RPMI8226 (cell line): ENCODE results near the gene ZNF362.
"Not testable (repeated sequence)": the region's sequence is repeated elsewhere in the genome, so short reads cannot be mapped to it uniquely, and the experiment has no call there.

Source experiments
- DNase-seq: peaks from one replicate; pipeline ENCODE4 v3.0.0-alpha.2; 2015

The ZNF362 gene

DNA sequence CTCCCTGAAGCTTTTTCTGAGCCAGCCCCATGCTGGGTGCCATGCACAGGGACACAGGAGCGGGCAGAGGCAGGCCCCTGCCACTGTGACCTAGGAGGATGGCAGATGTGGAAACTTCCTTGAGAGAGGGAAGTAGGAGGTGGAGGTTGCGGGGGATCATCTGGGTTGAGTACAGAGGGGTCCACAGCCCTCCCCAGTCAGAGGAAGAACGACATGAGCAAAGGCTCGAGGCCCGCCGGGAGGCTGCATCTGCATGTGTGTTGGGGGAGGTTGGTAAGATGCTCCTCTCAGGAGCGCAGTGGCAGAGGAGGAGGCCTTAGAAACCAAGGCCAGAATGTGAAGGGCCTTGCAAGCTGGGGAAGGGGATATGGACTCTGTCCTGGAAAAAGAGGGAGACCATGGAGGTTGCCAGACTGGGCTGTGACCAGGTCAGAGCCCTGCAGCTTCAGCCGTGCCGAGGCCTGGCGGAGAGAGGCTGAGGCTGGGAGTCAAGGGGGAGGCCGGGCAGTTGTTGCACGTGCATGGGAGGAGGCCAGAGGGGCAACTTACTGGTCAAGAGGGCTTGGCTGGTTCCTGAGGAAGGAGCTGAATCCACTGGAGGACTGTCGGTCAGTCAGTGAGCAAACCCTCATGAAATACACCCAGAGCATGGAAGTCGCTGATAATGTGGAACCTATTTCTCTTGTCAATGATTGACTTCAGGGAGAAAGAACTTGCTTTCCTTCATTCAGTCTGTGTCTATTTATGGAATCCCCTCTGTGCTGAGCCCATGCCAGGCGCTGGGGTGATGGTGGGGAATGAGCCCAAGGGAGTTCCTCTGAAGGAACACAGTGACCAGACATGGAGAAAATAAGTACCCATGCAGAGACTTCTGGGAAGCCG is 32.9 kb downstream of the ZNF362 start:
- DNase-seq = no peak

DNA sequence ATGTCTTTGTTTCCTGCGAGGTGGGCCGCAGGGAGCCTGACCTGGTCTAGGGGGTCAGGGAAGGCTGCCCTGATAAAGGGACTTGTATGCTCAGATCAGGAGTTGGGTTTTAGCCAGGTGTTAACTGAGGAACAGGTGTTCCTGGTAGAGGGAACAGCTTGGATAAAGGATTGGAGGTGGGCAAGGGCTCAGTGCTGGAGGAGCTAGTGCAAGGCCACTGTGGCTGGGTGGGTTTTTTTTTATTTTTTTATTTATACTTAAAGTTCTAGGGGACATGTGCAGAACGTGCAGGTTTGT is 33.5 kb downstream of the ZNF362 start:
- no peak for DNase-seq

DNA sequence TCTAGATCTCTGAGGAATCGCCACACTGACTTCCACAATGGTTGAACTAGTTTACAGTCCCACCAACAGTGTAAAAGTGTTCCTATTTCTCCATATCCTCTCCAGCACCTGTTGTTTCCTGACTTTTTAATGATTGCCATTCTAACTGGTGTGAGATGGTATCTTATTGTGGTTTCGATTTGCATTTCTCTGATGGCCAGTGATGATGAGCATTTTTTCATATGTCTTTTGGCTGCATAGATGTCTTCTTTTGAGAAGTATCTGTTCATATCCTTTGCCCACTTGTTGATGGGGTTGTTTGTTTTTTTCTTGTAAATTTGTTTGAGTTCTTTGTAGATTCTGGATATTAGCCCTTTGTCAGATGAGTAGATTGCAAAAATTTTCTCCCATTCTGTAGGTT is 34.3 kb downstream of the ZNF362 start:
- DNase-seq = not testable (repeated sequence)

DNA sequence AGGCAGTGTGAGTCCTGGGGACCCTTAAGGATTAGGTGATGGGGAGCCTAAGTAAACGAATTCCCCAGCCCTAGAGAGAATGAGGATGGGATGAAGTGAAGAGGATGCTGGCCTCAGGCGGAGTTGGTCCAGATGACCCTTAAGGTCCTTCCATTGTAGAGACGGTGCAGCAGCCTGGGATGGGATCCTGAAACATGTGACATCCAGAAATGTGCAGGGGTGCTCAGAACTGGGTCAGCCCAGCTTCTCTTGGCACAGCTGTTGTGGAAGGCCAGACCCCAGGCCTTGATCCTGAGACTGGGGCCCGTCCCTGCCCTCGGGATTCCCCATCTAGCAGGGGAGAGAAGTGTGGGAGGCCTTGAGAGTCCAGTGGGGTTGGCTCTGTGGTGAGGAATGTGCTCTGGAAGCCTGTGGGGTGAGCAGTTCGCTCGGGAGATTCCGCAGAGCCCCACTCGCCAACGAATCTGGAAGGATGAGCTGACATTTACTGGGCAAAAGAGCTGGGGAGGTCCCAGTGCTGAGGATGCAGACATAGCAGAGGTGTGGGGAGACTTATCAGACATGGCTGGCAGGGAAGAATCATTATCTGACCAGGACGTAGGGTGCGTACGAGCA is 36.5 kb downstream of the ZNF362 start:
- no peak for DNase-seq

DNA sequence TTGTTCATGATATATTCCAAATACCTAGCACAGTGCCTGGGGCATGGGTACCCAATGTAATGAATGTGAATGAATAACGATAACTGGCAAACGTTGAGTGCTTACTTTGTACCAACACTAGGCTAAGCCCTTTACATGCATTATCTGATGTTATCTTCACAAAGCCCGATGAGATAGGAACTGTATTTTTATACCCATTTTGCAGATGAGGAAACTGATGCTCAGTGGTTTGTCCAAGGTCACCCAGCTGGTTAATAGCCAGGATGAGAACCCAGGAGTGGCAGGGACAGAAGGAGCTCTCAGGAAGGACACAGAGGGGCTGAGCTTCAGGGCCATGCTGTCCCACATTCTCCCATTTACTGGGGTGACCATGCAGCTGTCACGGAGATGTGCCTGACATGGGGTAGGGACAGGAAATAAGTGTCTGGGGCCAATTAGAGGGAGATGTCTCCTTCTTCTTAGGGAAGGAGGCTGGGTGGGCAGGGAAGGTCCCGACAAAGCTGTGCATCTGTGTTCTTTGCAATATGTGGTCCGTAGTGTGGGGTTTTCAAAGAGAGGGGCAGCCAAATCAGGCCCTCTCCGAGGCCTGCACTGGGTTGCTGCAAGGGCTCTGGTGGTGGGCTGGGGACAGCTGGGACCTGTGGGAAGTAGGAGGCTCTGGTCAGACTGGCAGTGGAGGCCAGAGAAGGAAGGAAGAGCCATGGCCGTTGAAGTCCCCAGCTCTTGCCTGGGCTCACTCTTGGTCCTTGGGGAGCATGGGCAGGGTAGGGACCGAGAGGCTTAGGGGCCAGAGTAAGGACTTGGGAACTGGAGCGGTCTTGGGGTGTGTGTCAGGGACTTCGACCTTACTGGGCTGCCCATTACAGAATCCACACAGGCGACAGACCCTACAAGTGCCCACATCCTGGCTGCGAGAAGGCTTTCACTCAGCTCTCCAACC is 38.0 kb downstream of the ZNF362 start:
- no peak for DNase-seq

DNA sequence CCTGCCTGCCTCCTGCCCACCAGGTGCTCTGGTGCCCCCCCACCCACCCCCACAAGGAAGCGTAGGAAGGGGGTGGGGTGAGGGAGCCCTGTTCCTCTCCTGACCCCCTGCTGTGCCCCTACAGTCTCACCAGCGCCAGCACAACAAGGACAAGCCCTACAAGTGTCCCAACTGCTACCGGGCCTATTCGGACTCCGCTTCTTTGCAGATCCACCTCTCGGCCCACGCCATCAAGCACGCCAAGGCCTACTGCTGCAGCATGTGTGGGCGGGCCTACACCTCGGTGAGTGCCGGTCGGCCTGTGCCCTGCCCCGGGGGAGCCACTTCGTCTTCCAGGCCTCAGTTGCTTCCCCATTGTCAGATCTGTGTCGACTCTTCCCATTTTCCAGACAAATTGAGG is 38.7 kb downstream of the ZNF362 start:
- no peak for DNase-seq

DNA sequence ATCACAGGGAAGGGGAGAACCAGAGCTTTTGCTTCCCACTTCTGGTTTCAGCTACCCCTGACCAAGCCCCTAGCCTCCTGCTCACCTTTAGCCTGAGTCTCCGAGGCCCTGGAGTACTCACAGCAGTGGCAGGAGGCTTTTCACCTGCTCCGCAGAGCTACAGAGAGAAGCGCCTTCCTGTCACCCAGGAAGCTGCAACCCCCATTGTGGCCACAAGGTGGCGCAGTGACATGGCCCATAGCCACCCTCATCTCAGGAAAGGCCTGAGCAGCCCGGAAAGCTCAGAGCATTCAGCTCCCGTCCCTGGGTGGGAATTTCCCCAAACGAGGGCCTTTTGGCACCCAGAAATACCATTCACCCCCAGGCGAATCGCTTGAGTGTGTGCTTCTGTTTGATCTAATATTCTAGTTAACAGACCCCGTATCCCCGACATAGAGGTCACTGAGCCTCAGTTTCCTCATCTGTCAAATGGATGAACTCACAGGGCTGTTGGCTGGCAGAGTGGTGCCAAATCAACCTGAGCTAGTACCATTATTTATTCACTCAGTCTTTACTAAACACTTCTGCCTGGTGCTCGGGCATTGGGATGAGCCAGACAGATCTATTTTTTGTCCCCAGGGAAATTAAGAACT is 39.3 kb downstream of the ZNF362 start:
- peak; percentile 90 for DNase-seq

DNA sequence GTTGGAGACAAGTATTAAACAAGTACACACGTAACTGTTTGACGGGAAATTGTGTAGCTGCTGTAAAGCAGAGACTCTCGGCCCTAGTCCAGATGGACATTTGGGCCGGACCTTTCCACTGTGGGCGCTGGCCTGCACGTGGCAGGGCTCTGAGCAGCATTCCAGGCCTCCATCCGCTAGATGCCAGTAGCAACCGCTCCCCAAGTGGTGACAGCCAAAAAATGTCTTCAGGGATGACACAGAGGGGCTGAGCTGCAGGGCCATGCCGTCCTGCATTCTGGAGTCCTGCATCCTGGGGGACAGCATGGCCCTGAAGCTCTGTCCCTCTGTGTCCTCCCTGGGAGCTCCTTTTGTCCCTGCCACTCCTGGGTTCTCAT is 39.8 kb downstream of the ZNF362 start:
- DNase-seq = no peak

DNA sequence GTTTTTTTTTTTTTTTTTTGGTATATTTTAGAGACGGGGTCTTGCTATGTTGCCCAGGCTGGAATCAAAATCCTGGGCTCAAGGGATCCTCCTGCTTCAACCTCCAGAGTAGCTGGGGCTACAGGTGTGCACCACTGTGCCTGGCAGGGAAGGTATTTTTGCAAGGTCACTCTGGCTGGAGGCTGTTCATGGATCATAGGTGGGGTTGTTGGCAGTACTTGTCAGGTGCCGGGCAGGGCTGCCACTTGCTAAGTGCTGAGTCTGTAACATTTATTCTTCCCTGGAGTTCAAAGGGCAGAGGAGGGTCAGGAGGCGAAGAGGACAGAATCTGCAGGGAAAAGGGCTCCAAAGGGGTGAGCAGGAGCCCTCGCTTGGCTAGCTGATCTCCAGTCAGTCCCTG is 40.5 kb downstream of the ZNF362 start:
- DNase-seq = no peak

DNA sequence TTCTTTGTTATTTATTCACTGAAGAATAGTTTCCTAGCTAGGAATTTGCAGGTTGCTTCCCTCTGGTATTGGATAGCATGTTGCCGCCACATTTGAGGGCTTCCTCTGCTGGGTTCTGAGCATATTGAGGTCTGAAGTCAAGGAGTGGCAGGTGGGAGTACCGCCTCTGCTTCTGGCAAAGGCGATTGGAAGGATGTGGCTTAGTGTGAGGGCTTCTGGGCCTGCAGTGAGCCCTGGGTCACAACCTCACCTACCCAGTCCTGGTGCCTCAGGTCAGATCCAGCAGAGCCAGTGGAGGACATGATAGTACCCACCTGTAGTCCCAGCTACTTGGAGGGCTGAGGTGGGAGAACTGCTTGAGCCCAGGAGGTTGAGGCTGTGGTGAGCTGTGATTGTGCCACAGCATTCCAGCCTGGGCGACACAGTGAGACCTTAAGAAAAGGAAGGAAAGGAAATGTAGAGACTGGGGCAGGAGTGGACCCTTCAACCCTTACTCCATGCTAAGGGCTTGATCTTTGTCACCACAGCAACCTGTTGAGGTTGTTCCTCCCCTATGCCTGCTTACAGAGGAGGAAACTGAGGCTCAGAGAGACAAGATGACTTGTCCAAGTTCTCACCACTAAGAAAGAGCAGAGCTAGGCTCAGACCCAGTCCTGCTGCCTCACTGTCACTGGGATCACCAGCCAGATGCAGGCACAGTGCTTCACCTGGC is 41.8 kb downstream of the ZNF362 start:
- no peak for DNase-seq

DNA sequence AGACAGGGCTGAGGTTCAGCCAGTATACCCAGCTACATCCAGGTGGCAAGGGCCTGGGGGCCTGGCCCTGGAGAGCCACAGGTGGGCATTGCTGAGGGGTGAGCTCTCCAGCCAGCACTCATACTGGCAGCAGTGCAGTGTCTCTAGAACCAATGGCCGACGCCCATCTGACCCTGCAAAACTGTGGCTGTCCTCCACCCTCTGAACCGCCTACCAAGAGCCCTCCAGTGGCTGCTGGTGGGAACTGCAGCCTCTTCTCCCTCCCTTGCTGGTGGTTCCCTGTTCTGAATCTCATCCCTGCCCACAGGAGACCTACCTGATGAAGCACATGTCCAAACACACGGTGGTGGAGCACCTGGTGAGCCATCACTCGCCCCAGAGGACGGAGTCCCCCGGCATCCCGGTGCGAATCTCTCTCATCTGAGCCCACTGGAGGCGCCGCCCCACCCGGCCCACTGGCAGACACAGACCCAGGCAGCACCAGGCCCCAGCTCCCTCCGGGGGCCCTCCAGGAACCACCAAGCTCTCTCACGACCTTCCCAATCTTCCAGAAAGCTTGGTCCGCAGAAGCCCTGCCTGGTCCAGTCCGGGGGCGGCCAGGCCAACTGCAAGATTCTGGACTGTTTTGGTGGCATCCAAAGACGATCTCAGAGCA is 42.5 kb downstream of the ZNF362 start:
- DNase-seq = peak; percentile 83

DNA sequence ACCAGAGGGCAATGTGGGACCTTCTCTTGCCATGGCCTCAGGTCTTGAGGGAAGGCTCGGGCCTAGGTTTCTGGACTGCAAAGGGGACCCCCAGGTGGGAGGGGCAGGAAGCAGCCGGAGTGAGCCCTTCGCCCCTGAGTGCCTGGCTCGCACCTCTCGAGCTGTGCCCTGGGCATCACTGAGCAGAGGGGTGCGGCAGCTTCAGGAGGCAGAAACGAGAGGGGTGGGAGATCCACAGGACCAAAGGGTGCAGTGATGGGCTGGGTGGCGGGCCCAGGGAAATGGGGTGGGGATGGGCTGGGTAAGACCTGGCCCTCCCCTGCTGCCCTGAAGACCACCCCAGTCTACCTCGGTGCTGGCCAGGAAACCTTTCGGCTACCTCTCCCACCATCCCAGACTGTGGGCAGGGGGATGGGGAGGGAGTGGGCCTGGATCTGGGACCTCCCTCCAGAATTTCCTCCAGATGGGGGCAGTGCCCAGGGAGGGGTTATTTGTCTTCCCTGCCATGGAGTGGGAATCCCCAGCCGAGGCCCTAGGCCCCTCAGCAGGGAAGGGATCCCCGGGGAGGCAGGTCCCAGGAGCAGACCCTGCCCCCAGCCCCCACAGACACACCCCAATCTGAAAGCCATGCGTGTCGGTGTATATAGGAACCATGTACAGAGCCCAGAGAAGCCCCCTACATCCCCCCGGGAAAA is 43.3 kb downstream of the ZNF362 start:
- no peak for DNase-seq

DNA sequence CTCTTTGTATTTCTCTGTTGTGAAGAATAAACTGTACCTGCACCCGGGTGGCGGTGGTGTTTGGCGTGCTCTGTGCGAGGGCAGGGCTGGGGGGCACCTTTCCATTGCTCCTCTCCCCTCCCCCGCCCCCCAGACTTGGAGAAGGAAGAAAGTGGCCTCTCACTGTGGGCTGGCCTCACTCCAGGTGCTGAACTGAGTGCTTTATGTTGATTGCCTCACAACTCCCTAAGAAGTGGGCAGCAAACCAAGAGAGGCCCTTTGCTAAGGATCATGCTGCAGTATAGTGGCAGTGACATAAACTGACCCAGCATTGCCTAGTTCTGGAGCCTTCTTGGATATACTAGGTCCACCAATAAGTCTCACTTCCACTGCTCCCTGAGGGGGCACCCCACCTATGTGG is 44.4 kb downstream of the ZNF362 start:
- DNase-seq = peak; percentile 33

DNA sequence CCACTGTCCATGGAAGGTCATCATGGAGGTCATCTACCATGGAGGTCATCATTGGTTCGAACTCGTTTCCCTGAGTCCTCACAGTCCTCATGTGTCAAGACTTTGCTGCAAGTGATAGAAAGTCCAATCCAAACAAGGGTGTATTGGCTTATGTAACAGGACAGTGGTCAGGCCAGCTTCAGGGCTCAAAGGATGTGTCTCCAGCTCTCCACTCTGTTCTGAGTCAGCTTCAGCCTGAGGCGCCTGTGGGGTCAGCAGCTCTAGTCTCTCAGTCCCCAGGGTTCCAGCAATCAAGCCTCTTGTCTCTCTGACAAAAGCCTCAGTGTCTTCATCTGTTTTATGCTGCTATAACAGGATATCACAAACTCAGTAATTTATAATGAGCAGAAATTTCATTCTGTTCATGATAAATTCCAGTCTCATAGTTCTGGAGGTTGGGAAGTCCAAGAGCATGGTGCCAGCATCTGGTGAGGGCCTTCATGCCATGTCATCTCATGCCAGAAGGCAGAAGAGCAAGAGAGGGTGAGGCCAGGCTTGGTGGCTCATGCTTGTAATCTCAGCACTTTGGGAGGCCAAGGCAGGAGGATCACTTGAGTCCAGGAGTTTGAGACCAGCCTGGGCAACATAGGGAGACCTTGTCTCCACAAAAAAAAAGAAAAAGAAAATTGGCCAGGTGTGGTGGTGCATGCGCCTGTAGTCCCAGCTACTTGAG is 45.1 kb downstream of the ZNF362 start:
- no peak for DNase-seq

DNA sequence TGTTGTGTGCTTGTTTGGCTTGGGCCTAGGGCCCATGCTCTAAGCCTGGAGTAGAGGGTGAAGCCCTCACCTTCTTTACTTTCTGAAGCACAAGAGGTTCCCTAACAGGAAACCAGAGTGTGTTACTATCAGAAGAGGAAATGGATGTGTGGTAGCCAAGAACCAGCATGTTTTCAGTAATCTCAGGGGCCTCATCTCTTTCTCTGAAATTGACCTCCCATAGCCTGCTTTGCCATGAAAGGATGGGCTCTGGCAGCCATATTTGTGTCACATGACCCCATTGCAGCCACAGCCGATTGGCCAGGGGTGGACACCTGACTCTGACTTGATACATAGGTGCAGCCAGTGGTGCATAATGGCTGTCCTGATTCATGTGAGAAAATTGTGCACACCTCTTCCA is 46.0 kb downstream of the ZNF362 start:
- DNase-seq = no peak

DNA sequence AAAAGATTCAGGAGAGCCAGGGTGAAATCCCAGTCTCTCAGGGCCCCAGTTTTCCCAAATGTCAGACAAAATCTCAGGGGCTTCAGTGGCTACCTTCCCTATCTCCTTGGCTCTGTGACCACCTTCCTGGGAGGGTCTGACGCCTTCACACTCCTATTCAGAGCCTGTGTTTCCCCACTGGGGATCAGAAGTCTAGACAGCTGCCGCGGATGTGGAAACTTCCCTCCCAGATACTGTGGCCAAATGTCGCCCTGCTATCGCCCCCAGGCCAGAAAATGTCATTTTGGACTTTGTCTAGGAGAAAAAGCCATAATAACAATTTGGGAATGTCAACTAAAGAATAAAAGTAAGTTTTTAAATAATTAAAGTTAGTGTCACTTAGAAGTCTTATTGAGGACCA is 48.7 kb downstream of the ZNF362 start:
- no peak for DNase-seq

DNA sequence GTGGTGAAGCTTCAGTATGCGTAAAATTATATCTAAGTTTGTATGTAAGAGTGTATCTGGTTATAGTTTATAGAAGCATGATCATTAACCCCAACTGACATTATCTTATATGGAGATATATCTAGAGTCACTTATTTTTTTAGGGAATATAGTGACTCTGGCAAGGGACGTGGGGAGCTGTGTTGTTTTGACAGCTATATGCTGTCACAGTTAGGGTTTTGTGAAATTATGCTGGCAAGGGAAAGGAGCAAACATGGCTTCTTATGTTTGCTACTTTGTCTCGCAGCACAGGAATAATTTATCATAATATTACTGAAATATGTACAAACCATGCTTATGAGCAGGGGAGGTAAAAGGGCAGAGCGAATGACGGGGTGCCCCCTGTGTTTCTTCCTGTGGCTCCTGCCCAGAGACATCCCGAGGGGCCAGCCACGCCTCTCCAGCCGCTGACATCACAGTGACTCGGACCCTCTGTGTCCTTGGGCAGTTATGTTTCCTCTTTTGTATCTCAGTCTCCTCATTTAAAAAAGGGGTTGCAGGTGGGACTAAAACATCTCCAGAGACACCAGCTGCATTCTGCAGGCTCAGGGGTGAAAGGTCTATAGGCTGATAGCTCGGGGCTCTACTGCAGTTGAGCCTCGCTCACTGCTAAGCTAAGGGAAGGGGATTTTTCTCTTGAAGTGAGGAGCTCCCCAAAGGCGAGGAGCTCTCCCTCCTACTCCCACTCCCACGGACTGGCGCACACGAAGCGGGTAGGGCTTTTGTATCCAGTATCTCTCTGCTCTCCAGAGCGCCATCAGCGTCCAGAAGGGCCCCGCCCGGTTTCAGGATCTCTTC is 49.7 kb downstream of the ZNF362 start:
- no peak for DNase-seq

DNA sequence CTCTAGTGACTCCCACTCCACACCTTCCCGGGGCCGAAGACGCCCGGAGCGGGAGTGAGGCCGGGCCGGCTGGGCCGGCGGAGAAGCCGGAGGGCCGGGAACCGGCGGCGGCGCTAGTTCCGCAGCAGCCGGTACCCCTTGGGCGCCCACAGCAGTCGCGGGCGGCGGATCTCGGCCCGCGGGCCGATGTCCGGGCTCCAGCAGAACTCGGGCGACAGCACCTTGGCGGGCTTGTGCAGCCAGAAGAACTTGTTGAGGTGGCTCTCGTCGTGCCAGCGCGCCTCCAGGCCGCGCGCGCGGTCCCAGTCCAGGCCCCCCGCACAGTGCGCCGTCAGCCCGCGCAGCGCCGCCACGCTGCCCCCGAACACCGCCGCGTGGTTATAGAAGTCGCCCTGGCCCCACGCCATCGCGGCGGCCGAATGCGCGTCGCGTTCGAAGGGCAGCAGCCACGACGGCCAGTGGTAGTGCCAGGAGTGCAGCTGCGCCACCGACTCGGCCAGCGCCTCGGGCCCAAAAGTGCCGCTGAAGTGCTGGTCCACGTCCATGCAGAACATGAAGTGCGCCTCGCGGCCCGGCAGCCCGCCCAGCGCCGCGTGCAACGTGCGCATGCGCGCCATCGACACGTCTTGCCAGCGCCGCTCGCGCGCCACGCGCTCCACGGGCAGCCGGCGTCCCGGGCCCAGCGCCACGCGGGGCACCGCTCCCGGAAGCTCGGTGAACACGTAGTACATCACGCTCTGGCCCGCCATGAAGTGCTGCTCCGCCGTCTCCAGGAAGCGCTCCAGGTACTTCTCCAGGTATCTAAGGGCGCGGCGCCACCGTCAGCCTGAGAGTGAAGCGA is 50.6 kb downstream of the ZNF362 start:
- DNase-seq = no peak

DNA sequence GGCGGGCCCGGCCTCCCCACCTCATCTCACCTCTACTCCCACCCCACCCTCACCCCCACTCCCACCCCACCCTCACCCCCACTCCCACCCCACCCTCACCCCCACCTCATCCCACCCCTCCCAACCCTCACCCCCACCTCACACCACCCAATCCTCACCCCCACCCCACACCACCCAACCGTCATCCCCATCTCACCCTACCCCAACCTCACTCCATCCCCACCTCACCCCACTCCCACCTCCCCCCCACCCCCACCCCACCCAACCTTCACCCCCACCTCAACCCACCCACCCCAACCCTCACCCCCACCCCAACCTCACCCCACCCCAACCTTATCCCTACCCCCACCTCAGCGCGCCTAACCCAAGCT is 51.2 kb downstream of the ZNF362 start:
- DNase-seq = no peak
